ENCODE data around the gene SLC52A1.
"Not testable (repeated sequence)": the region's sequence is repeated elsewhere in the genome, so short reads cannot be mapped to it uniquely, and the experiment has no call there.

SLC52A1 gene

DNA sequence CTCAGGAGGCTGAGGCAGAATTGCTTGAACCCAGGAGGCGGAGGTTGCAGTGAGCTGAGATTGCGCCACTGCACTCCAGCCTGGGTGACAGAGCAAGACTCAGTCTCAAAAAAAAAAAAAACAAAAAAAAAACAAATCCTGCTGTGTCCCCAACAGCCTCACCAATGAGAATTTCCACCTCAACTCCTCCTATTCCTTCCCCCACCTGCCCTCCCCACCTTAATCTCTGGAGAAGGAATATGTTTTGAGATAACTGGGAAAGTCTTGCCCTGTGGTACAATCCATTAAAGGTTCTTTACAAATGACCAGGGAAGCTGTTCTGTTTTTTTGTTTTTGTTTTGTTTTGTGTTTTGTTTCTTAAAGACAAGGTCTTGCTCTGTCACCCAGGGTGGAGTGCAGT is 5.1 kb downstream of the SLC52A1 start:
- not testable (repeated sequence) for DNase-seq

DNA sequence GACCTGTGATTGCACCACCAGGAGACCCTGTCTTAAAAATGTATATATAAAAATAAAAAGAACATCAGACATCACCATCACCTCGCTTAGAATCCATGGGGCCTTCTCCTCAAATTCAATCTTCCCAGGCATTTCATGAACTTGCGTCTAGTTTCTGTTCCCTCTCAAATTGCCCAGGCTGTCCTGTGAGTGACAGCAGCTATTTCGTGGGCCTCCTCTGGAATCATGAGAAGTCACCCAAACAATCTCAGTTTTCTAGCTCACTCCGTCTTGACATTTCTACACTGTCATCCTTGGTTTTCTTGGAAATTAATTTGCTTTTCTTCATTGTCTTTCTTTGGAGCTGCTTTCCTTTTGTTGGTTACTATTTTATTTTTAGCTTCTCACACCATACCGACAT is 7.3 kb downstream of the SLC52A1 start:
- DNase-seq, result no peak

DNA sequence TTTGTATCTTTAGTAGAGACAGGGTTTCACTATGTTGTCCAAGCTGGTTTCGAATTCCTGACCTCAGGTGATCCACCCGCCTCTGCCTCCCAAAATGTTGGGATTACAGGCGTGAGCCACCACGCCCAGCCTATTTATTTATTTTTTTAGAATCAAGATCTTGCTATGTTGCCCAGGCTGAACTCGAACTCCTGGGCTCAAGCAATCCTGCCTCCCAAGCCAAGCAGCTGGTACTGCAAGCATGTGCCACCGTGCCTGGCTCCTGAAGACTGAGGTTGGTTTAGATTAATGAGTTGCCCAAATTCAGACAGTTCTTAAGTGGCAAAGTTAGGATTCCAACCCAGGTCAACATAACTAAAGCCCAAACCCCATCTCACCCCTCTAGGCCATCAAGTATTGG is 7.9 kb downstream of the SLC52A1 start:
- no peak for DNase-seq

DNA sequence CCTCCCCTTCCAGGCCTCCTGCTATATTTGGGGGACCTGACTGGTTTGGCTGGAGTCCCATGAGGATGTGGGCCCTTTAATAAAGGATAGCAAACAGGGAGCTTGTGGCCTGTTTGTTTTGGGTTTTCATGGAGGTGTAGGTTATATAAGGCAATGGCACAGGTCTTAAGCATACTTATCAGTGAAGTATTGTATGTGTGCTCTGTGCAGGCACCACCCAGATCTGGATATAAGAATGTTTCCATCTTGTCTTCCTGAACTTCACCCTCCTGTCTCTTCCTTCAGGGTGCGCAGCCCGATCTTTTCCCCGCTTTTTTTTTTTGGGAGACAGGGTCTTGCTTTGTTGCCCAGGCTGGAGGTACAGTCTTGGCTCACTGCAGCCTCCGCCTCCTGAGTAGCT is 10.6 kb downstream of the SLC52A1 start:
- DNase-seq, result no peak

DNA sequence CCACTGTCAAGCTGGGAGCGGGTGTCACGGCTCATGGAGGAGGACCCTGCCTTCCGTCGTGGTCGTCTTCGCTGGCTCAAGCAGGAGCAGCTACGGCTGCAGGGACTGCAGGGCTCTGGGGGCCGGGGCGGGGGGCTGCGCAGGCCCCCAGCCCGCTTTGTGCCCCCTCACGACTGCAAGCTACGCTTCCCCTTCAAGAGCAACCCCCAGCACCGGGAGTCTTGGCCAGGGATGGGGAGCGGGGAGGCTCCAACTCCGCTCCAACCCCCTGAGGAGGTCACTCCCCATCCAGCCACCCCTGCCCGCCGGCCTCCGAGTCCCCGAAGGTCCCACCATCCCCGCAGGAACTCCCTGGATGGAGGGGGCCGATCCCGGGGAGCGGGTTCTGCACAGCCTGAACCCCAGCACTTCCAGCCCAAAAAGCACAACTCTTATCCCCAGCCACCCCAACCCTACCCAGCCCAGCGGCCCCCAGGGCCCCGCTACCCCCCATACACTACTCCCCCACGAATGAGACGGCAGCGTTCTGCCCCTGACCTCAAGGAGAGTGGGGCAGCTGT is 11.6 kb downstream of the SLC52A1 start:
- DNase-seq, result no peak

DNA sequence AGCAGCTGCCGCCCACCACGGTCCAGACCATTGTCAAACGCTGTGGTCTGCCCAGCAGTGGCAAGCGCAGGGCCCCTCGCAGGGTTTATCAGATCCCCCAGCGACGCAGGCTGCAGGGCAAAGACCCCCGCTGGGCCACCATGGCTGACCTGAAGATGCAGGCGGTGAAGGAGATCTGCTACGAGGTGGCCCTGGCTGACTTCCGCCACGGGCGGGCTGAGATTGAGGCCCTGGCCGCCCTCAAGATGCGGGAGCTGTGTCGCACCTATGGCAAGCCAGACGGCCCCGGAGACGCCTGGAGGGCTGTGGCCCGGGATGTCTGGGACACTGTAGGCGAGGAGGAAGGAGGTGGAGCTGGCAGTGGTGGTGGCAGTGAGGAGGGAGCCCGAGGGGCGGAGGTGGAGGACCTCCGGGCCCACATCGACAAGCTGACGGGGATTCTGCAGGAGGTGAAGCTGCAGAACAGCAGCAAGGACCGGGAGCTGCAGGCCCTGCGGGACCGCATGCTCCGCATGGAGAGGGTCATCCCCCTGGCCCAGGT is 13.0 kb downstream of the SLC52A1 start:
- no peak for DNase-seq

DNA sequence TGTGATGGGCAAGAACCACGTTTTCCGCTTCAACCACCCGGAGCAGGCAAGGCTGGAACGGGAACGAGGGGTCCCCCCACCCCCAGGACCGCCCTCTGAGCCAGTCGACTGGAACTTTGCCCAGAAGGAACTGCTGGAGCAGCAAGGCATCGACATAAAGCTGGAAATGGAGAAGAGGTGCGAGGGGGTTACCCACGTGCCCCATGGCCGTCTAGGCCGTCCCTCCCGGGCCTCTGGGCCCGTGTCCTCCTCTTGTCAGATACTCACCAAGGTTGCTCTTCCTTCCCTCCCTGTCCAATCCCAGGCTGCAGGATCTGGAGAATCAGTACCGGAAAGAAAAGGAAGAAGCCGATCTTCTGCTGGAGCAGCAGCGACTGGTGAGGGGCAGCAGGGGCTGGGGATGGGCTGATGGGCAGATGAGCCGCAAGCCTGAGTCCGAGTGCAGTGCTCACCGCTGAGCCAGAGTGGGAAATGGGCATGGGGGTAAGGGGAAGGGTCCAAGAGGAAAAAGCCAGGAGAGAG is 14.7 kb downstream of the SLC52A1 start:
- DNase-seq, result no peak

DNA sequence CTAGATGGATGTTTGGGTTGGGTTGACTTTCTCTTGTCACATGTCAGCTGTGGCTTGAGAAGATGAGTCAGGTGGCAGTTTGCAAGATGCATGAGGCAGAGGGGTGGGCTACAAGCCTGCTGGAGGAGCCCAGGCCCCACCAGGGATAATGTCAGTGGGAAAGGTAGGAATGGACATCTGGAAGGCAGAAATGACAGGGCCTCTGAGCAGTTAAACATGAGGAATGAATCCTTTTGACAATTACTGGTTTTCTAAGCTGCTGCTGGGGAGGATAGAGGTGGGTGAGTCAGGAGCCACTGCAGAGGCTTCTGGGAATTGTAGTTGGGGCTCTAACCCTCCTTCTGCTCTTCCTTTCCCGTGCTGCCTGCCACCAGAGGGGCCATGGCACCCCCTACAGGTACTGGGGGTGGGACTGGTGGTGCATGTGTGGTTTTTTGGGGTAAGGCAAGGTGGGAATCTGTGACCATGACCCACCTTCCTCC is 15.7 kb downstream of the SLC52A1 start:
- DNase-seq, result peak; percentile 48

DNA sequence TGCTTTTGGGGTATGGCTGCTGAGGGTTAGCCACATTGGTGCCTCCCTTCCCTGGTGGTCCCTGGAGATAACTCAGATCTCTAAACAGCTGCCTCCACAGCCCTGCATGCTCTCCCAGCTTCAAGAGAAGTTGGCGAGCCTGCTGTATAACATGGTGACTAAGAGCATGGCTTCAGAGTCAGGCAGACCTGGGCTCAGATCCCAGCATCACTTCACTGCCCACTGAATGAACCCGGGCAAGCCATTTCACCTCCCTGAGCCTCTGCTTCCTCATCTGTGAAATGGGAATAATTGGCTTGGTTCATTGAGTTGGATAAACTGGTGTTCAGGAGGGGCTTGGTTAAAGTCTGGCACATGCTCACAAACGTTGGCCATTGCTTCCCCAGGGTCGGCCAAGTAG is 20.9 kb downstream of the SLC52A1 start:
- DNase-seq, result no peak

DNA sequence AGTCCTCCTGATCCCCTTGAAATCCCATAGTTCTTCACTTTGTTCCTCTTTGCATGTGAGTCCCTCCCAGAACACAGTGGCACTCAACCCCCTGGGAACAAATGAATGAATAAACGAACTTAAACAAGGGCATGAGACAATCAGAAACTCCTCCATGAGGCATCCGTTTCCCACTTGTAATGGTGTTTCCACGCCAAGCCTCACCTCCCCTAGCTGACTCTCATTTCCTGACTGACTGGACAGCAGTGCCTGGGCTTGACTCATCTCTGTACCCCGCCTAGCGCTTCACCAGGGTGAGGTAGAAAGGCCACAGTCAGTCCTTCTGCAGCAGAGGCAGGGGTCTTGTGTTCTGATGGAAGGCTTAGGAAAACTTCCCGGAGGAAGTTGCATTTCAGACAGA is 23.3 kb downstream of the SLC52A1 start:
- DNase-seq, result no peak

DNA sequence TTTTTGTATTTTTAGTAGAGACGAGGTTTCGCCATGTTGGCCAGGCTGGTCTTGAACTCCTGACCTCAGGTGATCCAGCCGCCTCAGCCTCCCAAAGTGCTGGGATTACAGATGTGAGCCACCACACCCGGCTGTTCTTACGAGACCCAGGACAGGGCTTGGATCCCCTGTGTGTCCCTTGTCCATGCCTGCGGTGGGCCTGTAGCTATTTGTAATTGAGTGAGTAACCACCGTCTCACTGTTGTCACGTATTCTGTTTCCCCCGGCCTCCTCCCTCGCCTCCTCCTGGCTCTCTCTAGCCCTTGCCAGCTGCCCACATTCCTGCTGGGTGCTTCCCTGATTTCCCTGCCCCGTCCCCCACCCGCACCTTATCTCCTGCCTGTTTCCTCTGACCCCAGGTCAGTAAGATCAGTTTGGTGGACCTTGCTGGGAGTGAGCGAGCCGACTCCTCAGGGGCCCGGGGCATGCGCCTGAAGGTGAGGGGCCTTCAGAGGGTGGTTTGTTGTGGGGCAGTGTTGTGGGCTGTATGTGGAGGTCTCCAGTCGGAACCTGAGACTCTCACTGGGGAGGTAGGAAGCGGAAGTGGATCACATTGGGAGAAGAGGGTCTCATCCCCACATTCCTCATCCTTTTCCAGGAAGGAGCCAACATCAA is 31.9 kb downstream of the SLC52A1 start:
- no peak for DNase-seq

DNA sequence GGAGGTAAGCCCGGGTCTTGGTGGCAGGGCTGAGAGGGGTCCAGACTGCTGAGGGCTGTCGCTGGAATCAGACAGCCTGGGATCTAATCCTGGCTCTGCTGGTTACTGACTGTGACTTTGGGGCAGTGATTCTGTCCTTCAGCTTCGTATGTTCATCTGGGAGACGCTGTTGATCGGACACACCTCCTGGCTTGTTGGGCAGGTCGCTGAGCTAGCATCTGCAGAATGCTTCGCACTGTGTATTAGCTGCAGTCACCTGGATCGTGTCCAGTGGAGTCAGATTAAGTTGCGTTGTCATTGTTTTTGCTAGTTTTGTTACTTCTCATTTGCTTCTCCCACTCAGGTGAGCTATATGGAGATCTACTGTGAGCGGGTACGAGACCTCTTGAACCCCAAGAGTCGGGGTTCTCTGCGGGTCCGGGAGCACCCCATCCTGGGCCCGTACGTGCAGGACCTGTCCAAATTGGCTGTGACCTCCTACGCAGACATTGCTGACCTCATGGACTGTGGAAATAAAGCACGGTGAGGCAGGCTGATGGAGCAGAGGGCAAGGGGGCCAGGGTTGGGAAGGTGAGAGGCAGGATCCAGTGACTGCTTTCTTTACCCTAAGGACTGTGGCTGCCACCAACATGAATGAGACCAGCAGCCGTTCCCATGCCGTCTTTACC is 33.0 kb downstream of the SLC52A1 start:
- no peak for DNase-seq

DNA sequence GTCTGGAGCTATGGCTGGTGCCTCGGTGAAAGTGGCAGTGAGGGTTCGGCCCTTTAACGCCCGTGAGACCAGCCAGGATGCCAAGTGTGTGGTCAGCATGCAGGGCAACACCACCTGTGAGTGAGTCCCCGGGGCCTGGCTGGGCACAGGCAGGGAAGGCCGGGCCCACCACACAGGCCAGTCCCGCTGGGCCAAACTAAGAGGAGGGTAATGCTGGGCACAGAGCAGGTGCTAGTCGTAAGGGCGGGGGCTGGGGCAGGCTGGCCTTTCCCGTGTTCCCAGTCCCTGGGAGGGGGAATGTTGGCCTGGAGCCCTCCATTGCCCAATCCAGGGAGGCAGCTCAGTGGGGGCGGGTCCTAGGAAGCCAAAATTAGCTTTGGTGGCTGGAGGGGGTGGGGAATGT is 35.0 kb downstream of the SLC52A1 start:
- DNase-seq, result no peak

DNA sequence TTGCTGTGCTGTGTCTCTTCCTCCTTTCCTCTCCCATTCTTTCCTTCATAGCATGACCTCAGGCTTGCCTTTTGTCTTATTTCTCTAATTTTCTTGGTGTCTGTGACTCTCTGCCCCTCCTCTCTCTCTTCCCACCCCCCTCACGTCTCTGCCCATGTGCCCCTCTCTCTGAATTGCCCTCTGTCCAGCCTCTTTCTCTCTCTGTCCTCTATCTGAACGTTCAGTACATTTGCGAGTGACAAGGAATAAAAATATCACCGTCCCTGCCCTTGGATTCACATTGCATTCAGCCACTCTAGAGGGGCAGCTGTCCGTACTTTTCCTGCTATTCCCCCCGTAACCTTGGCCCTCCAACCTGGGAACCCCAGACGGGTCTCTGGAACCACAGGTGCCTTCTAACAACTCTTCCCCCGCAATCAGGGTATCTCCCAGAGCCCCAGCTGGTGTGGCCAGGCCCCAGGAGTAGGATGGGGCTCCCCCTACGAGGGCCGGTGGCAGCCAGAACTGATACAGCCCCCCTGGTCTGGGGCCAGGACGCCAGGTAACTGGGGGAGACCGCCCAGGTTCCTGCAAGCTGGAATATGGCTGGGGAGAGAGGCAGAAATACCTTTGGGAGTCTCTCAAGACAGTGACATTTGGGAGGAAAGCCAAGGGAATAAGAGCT is 35.7 kb downstream of the SLC52A1 start:
- DNase-seq, result no peak

DNA sequence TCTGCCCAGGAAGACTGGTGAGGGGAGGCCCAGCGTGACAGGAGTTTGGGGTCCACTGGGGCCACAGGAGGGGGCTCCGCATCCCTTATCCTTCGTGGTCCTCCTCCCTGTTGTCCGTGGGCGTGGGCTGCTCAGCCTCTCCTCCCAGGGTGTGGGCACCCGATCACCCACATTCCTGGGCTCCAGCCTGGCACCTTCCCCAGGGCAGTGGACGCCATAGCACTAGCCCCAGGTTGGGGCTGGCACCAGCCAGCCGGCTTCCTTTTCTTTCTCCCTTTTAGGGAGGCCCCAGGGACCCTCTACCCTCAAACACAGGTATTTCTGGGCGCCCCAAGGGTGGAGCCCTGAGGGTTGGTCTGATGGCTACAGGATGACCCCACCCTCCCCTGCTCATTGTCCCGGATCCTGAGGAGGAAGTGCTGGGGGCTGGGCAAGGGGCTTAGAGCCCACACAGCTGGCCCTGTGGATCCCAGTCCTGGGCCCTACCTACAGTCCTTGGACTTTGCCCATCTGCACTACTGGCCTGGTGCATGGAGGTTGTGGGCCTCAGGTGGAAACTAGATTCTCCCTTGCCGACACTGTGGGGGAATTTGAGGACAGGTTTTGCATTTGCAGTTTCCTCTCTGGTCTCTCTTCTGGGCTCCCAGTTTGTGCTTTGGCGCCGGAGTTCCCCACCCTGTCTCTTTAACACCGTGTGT is 36.3 kb downstream of the SLC52A1 start:
- DNase-seq, result no peak

DNA sequence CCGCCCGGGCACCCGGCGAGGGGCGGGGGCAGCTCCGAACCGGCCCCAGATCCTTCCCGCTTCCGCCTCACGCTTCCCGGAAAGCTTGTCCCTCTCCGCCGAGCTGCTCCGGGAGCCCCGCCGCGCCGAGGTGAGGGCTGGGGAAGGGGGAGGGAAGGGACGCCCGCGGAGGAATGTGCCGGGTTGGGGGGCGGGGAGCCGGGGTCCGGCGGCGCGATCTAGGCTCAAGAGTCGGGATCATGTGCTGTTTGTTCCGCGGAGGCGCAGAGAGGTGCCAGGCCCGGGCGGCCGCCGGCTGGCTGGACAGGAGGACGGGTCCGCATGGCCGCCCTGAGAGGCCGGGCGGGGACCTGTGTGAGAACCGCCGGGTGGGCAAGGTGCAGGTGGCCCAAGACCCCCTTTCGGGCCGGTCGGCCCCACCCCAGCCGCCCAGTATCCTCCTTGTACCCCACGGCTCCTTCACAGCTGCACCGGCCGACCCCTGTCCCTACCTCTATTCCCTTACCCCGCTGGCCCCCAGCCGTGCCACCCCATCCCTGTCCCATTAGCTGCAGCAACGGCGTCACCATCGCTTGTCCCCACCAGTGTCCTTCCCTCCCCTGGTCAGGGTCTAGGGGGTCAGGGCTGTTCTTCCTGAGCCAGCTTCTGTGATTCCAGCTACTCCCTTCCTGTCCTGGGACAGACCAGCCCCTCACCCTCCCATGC is 37.0 kb downstream of the SLC52A1 start:
- DNase-seq, result peak; percentile 10

DNA sequence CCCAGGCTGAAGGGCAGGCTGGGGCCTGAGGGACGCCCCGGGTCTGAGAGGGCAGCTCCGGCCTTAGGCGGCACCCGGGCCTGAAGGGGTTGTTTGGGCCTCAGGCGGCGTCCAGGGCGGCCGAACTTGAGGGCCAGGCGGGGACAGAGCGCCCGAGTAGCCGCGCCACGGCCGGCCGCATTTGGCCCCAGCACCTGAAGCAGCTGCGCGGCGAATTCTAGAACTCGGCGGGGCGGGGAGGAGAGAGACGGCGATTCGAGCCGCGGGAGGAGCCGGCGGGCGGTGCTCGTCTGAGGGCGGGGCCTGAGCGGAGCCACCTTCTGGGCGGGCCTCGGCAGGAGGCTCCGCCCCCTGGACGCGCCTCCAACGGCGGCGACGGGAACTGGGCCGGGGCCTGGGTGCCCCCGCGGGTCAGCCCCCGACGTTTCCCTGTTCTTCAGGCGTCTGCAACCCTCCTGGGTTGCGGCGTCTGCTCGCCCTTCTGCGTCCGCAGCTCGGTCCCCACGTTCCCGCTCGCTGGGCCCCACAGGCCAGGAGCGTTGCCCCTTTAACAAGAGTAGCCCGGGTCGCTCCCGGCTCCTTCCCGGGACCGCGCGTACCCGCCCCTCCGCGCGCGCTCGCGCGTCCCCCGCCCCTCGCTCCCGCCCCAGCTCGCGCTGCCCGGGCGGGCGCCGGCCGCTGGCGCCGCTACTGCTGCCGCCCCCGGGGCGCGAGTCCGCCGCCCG is 37.8 kb downstream of the SLC52A1 start, which contains the start of the genes INCA1 and KIF1C:
TSS of gene INCA1 (minus strand) at position 221 of the 725 bp plus-strand sequence. CDS start 3,085 bp downstream, outside the sequence.
TSS of gene KIF1C (plus strand) at position 649 of the 725 bp plus-strand sequence. CDS start 2,297 bp downstream, outside the sequence.
- peak; percentile 85 for DNase-seq

DNA sequence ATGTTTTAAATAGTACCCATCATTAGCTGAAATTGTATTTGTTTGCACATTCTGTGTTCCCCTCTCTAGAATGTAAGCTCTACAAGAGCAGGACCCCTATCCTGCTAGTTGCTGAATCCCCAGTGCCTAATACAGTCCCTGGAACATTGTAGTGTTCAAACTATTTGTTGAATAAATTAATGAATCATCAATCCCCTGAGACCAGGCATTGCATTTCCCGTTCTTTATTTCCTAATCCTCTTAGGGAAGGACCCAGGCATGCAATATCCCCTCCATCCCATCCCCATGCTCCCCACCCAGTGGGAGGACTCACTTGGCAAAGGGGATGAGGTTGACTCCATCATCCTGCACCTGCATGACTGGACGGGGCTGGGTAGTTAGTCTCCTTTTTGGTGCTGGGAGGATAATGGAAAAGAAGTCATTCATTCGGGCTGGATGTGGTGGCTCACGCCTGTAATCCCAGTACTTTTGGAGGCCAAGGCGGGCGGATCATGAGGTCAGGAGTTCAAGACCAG is 41.1 kb downstream of the SLC52A1 start:
- DNase-seq, result no peak

DNA sequence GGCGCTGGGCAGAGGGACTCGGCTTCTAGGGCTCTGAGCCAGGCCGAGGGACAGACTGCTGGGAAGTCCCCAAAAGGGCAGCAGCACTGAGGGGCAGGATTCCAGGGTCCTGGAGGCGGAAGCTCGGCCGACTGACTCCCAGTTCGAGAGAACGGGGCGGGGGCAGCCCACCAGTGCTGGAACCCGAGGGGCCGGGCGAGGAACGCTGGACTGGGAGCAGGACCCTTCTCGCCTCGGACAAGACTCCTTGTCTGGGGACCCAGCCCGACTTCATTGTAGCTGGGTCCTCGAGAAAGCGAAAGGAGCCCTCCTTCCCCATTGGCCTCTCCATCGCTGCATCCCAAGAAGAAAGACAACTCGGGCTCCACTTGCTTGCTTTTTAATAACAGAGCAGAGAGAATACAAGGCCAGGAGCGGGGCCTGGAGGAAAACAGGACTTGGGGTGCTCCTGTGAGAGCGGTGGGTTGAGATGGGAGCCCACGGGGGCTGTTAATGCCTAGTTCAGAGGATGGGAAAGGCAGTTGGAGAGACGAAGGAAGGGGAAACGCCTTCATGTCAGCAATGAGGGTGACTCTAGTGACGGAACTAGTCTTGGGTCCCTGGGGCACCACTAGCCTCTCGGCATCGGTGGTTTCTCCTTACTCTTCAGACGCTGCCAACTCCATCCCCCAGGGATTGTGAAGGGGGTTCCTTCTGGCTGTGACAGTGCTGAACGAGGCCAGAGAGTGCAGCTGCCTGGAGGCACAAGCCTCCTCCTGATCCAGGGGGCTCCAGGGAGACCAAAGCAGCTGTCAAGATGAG is 47.3 kb downstream of the SLC52A1 start:
- DNase-seq, result no peak

Measured in hematopoietic multipotent progenitor cell treated with erythropoietin and hydrocortisone succinate and interleukin-3 and kit ligand, for 8 days (in vitro differentiated cells).